Measurements from ENCODE around the gene PPM1H.
A peak's percentile ranks its signal among the peaks of the same experiment; 100 is the strongest.

The PPM1H gene

DNA sequence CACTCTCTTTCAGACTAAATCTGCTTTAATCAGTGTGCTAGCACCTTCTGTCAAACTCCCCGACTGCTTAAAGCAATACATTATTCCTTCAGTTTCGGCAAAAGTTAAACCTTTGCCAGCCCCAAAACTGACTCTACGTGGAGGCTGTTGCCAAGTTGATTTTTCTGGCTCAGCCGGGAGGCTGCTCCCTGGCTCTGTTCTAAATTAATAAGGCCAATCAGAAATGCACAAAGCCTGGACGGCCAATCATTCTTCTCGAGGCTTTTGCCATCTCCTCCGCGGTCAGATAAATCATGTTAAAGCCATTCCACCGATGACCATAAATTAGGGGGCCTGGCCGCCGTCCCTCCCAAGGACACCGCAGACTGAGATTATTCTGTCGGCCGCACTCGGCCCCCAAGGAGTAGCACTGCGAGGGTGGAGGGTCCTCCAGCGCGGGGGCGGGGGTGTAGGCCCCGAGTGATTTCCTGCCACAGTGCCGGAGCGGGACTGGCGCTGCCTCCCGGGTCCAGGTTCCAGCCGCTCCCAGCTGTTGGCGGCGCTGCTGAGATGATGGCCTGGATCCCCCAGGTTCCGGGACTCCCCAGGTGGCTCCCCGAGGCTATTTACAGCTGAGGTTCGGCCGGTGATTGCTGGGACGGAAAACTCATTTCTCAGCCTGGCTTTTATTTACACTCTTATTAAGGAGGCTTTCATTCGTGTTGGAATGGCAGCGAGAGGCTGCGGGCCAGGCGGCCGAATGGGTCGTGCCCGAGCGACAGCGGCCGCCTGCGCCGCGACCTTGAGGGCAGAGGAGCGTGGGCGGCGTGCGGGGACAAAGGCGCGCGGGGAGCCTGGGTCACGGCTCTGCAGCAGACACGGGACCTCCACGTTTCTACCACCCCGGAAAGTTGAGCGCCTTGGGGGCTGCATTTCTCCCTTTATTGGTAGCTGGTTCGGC lies 303.2 kb downstream of the PPM1H start:
- DNase-seq = peak; percentile 9

DNA sequence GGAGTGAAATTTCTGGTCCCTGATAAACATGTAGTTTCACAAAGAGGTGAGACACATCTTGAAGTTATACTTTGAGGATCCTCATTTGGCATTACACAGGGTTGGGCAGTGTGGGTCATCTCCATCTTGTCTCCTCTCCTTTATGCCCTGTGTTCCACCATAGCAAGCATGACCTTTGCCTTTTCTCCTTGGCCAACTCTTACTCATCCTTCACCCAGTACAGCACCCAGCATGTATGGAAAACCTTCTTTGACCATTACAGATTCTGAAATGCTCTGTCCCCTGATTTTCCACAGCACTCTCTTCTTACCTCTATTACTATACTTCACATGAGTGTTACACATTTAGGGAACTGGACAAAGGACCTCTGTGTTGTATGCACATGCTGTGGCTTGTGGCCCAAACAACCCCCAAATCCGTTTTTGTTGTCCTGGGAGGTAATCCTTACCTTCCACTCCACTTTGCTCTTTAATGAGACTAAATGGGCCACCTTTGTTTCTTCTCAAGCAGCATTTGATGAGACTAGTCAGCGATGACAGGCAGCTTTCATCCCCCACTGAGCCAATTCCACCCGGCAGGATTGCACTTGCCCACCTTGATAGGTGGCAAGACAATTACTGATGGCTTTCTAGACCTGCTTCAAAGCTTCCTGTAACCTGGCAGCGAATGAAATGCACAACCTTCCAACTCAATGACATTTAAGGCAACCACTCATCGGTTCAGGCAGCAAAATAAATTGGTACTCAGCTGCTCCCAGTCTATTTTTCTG lies 304.8 kb downstream of the PPM1H start:
- no peak for DNase-seq

- DNase-seq = no peak
Measured at GRCh38 chr12:62629413-62629812, 305.5 kb downstream of the PPM1H start.

- no peak for DNase-seq
Measured at GRCh38 chr12:62627181-62627580, 307.8 kb downstream of the PPM1H start.

GRCh38 chr12:62625228-62625627 lies 309.7 kb downstream of the PPM1H start:
- DNase-seq = no peak

DNA sequence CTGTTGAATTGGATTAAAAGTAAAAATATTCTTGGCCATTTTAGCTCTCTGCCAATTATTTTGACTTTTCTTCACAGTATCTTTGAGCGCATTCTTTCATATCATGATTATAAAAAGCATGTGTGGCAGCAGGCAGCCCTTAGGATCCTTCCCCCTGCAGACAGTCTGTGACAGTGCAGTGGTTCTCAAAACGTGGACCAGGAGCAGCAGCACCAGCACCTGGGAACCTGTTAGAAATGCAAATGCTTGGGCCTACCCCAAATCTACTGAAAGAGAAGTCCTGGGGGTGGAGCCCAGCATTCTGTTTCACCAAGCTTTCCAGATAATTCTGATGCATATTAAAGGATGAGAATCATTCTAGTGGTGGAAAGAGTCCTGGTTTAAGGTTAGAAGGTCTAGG lies 312.8 kb downstream of the PPM1H start:
- no peak for DNase-seq

GRCh38 chr12:62621101-62621638 lies 313.8 kb downstream of the PPM1H start:
- peak; percentile 45 for DNase-seq

DNA sequence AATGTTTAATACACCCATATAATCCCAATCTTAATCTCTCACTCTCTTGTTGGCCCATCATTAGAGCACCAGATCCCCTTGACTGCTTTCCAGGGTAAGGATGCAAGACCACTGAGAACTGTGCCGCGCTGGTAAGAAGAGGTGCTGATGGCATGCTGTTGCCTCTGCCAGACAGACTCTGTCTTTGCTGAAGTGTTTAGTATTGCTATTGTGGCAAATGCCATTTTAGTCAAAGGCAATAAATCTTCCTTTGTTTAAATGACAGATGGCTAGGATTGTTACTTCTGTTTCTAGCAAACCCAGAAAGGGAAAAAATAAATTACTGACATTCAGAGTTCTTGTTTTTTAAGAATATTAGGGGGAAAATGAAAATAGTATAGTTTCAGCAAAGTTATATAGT lies 316.0 kb downstream of the PPM1H start:
- no peak for DNase-seq

- no peak for DNase-seq
Measured at GRCh38 chr12:62618319-62618718, 316.6 kb downstream of the PPM1H start.

GRCh38 chr12:62613081-62613480 lies 321.9 kb downstream of the PPM1H start:
- DNase-seq = no peak

GRCh38 chr12:62606654-62607053 lies 328.3 kb downstream of the PPM1H start:
- no peak for DNase-seq

DNA sequence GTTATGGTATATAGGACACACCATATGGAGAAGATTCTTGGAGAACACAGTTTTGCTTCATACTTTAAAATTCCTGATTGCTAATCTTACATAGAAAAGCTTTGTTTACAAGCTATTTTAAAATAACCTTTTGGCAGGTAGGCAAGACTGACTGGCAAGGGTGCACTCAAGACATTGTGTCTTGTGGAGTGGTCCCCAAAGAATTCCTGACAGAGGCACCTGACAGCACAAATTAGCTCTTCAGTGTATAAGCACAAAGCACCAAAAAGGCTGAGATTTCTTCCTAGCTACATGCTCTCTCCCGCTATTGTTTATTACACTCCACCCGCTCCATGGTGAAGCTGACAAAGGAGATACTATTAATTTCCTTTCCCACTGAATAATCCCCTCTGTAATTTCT lies 329.0 kb downstream of the PPM1H start:
- no peak for DNase-seq

DNA sequence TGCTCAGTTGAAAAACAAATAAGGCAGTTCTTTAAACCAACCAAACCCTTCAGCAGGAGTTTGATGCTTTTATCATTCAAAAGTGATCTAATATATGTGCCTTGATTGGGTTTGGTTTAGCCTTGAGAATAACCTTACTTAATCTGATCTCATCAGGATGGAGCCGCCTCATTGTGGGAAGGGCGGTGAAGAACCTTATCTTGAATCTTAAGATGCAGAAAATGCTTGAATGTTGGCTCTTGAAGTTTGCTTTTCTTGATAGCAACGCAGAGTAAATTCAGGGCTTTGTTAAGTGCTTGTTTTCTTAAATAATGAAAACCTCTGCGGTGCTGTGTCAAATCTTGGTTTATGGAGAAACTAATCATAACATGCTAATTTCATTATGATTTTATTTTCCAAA lies 330.1 kb downstream of the PPM1H start:
- no peak for DNase-seq

GRCh38 chr12:62604373-62604772 lies 330.6 kb downstream of the PPM1H start:
- DNase-seq = no peak

GRCh38 chr12:62603811-62604098 lies 331.2 kb downstream of the PPM1H start:
- DNase-seq = no peak

DNA sequence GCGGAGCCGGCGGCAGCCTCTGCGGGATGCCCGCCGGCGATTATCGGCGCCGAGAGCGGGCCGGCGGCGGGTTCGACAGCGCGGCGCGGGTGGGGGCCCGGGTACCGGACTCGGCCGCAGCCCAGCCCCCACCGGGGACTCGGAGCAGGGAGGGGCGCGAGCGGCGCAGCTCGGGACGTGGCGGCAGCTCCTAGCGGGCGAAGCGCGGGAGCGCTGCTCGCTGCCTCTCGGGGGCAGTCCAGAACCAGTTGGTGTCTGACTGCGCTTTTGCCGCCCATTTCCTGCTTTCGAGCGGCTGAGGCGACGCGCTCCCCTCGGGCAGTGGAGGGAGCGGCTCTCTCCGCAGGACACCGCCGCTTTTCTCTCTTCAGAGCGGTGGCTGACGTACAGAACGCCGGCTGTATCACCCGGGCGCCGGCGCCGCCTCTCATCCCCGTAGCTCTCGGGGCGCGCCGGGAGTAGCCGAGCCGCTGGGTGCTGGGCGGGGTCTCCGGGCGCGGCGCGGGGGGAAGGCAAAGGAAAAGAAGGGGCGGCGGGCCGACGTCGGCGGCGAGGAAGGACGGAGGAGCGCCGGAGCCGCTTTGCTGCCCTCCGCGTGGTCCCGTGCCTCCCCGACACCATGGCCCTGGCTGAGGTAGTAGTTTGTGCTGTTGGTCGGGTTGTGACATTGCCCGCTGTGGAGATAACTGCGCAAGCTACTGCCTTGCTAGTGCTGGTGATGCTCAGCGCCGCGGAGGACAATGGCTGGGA lies 331.7 kb downstream of the PPM1H start:
- peak; percentile 72 for DNase-seq

DNA sequence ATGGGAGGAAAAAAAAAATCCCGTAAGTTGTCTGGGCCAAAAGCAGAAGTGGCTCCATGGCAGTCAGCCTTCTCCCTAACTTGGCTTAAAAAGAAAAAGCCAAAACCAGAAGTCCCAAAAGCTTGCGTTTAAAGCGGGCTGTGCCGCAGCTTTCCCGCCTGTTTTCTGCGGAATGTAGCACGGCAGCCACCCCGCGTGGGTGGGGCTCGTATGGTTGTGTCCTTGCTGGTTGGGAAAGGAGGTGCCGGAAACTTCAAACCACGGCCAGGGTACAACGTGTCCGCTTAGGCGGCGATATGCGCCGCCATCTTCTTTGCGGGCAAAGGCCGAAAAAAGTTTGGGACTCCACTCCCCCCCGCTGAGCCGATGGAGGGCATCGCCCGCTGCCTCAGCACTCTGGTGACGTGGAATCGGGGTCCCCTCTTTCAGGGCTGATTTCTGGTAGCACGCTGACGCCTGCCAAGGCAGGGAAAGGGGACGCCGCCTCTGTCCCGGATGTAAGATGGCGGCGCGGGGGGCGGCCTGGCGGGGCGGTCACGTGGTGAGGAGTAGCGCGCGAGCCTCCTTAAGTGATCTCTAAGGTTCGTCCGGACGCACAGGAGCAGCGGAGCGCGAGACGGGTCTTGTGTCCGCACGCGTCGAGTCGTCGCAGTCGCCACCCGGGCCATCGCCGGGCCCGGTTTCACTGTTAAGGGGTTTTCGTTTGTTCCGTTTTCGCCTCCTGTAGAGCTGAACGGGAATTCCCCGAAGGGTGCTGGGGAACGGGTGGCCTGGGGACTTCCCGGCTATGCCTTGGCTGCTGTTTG lies 332.5 kb downstream of the PPM1H start:
- peak; percentile 90 for DNase-seq

DNA sequence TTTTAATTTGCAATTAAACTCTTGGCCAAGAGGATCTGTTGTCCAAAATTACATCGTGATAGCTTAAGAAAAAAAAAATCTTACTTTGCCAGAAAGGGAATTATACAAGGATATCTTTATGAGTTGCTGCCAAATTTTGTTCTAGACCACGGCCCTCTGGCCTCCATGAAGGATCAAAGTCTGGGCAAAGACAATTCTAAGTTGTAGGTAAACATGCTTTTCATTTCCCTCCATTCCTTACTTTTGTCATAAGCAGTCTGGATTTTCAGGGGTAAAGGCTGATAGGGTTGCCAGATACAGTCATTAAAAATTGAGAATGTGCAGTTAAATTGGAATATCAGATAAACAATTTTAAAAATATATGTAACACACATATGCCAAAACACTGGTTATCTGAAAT lies 333.2 kb downstream of the PPM1H start:
- peak; percentile 36 for DNase-seq

DNA sequence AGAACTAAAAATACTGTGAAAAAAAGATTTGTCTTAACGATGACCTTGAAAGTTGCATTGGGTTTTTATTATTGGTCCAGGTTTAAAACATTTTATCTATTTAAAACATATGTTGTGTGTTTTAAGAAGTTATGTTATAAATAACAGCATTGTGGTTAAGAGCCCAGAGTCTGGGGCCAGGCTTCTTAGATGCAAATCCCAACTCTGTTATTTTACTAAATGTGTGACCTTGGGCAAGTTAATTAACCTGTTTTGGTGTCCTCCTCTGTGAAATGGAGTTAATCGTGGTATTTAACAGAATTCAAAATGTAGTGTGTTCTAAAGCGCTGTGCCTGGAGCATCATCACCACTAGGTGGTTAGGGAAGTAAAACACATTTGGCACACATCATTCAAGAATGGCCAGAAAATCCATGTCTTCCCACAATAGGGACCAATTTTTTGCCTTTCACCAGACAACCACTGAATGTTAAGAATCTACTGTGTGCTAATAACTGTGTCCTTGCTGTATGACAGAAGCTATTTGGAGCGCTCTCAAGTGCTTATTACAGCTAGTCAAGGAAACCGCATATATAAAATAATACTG lies 335.0 kb downstream of the PPM1H start:
- DNase-seq = no peak

GRCh38 chr12:62598846-62599245 lies 336.1 kb downstream of the PPM1H start:
- DNase-seq = no peak

GRCh38 chr12:62597253-62597652 lies 337.7 kb downstream of the PPM1H start:
- DNase-seq = no peak

Measured in NCI-H1092 treated with DMSO at 0.1 percent for 48 hours (cell line).